Right lobe of liver (tissue), 6 donors: ENCODE measurements around the gene DDX51. TPM values are rescaled to one million over a fixed set of nuclear protein-coding genes. Genes with fewer than 3 reads are reported as not detected.

Experiments used
- ATAC-seq, 4 donors: fragments of 200-7000 bp; cut with Tn5 transposase; one replicate each; pipeline ENCODE4 v1.9.1; 2020; ENCODE audit warnings: mild to moderate bottlenecking in 4 of 4, moderate library complexity in 4 of 4
- DNase-seq, 3 donors: peaks; one replicate each; pipeline ENCODE4 v3.0.0-alpha.2; 2020
- H3K27ac ChIP-seq, 3 donors: fragments of 200-600 bp; one replicate each; pipeline ENCODE4 v1.8.0; 2022
- H3K27me3 ChIP-seq, 2 donors: fragments of 200-600 bp; one replicate each; pipeline ENCODE4 v1.8.0; 2022
- H3K36me3 ChIP-seq, 4 donors: fragments of 200-600 bp; sonication (generic) in 1 of 4; one replicate each; pipeline versions ENCODE4 v1.5.1 to v1.8.0; 2017 to 2022; ENCODE audit warnings: control low read depth in 1 of 4
- H3K4me1 ChIP-seq, 4 donors: fragments of 200-600 bp; sonication (generic) in 1 of 4; one replicate each; pipeline versions ENCODE4 v1.5.1 to v1.8.0; 2017 to 2022; ENCODE audit warnings: control low read depth in 1 of 4
- H3K4me3 ChIP-seq, 3 donors: fragments of 200-600 bp; one replicate each; pipeline ENCODE4 v1.8.0; 2022
- H3K9me3 ChIP-seq, 4 donors: fragments of 200-600 bp; sonication (generic) in 1 of 4; one replicate each; pipeline versions ENCODE4 v1.5.1 to v1.8.0; 2017 to 2022; ENCODE audit warnings: control low read depth in 1 of 4
- POLR2A ChIP-seq: fragments of 450-650 bp; IDR thresholded peaks from one replicate; pipeline ENCODE4 v1.6.1; 2017; ENCODE audit warnings: antibody characterized with exemption, mild to moderate bottlenecking
- WGBS: methylation state at CpG from one replicate; pipeline ENCODE4 v1.1.6; 2018; ENCODE audit warnings: low coverage, low lambda C conversion rate; ENCODE audit not compliant: insufficient coverage; ENCODE audit errors: missing lambda C conversion rate; 5-methylcytosine and 5-hydroxymethylcytosine counted together
- intact Hi-C, 2 donors: fragments of 100-400 bp; cut with DNase I; formaldehyde crosslinking; loops; one replicate each; pipeline versions ENCODE4 v1.11.2 to v1.14.1; 2022
- total RNA-seq, 6 experiments: library from RNA; depleted of rRNA in 2 of 6; stranded (reverse); fragments of >200 nt in 2 of 6; fragmentation: NEBNext Ultra II Directional in 3 of 6; extraction: Animal tissue kit (Norgen Biotek cat#: 25700) in 3 of 6; gene quantifications; one replicate each; pipeline versions ENCODE4 v1.1.0 to v1.2.4, GENCODE V29; 2016 to 2023
- TF ChIP-seq, protein P1 (sequence below), 4 donors: fragments of 200-600 bp in 3 of 4; fragments of 450-650 bp in 1 of 4; IDR thresholded peaks; one replicate each; pipeline versions ENCODE4 v1.5.1 to v1.8.0; 2016 to 2022; ENCODE audit warnings: antibody characterized with exemption in 4 of 4, mild to moderate bottlenecking in 2 of 4
- donor health status: DM: no; HTN: yes; CAD: no.
- donor health status: DM: no; HTN: no; CAD: no.
- donor health status: DM: no; HTN: no; CAD: no.
- donor health status: DM: no; HTN: yes; CAD: no.
- donor health status: DM: no; HTN: yes; CAD: no.

DDX51 gene
- total RNA-seq, 6 experiments from 2014 or later: 4.2 to 9.0 (median 5.2) TPM

DNA sequence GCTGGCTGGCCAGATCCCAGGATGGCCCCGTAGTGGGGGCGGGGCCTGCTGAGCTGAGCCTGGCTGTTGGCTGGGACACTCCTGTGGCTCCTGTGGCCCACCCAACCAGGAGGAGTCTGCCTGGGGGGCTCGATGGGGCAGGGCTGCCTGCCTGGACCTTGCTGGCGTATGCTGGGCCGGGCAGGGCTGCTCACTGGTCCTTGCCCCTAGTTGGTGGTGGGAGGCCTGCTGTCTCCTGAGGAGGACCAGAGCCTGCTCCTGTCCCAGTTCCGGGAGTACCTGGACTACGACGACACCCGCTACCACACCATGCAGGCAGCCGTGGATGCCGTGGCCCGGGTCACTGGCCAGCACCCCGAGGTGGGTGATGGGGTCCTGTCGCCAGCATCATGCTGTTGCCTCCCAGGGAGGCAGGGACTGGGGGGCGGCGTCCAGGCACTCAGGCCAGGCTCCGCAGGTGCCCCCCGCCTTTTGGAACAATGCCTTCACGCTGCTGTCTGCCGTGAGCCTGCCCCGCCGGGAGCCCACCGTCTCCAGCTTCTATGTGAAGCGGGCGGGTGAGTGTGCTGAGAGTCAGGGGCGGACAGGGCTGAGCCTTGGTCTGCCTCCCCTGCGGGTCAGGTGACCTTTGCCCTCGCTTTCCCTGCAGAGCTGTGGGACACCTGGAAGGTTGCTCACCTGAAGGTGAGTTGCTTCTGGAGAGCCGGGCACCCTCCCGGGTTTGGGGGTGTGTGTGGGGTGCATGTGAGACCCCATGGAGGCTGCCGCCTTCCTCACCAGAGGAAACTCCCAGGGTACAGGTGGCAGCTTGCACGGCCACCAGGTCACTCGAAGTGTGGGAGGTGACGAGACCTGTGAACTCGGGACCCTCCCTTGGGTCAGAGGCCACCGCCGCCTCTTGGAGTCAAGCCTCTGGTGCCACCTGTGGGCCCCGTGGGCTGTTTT, 3.6 kb upstream of the DDX51 start:
- H3K36me3 ChIP-seq: peaks cover 0 to 6% (median 0%) of the 10 kb centered on the region in 4 donors
- 87% methylated on average over 3 of the region's 38 CpGs for WGBS
- no peak overlapping the region for H3K4me3 ChIP-seq
- H3K4me1 ChIP-seq: peaks cover 0 to 14% (median 3%) of the 10 kb centered on the region in 4 donors
- no peak for TF ChIP-seq POLR2A
- TF ChIP-seq, protein P1, sequence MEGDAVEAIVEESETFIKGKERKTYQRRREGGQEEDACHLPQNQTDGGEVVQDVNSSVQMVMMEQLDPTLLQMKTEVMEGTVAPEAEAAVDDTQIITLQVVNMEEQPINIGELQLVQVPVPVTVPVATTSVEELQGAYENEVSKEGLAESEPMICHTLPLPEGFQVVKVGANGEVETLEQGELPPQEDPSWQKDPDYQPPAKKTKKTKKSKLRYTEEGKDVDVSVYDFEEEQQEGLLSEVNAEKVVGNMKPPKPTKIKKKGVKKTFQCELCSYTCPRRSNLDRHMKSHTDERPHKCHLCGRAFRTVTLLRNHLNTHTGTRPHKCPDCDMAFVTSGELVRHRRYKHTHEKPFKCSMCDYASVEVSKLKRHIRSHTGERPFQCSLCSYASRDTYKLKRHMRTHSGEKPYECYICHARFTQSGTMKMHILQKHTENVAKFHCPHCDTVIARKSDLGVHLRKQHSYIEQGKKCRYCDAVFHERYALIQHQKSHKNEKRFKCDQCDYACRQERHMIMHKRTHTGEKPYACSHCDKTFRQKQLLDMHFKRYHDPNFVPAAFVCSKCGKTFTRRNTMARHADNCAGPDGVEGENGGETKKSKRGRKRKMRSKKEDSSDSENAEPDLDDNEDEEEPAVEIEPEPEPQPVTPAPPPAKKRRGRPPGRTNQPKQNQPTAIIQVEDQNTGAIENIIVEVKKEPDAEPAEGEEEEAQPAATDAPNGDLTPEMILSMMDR (IDR thresholded peaks at IDR 0.05): no peak
- DNase-seq (peak; percentile 20 to 56 (median 48)), ATAC-seq (no peak)
- no peak overlapping the region for H3K27ac ChIP-seq
- no peaks in the 10 kb centered on the region for H3K27me3 ChIP-seq
- no peaks in the 10 kb centered on the region for H3K9me3 ChIP-seq
- intact Hi-C loops: no loop called here

DNA sequence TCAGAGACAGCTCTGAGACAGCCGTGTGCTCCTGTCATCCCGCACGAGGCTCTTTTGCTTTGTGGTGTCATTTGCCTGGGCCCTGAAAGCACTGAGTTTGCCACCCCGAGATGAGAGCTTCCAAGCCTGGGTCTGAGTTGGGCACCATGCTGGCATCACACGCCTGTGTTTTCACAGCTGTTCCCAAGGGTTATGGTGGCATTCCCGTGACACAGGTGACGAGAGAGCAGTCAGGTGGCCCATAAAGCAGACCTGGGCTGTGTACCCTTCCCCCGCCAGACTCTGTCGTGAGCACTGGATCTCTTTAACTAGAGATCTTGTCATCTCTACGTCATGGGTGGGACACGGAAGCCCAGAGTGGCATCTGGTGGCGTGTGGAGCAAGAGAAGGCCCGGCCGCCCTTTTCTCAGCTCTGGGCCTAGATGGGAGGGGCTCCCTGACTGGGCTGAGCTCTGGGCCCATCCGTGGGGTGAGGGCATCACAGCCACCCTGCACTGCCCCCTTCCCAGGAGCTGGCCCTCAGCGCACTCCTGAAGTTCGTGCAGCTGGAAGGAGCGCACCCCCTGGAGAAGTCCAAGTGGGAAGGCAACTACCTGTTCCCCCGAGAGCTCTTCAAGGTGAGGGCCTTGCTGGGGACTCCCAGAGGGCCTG, 2.8 kb upstream of the DDX51 start:
- no peak overlapping the region for H3K27ac ChIP-seq
- no peak for TF ChIP-seq POLR2A
- TF ChIP-seq, protein P1 (IDR thresholded peaks at IDR 0.05): no peak
- no peak for ATAC-seq
- H3K4me1 ChIP-seq: peaks cover 0 to 14% (median 3%) of the 10 kb centered on the region in 4 donors
- H3K4me3 ChIP-seq: no peak overlapping the region
- H3K36me3 ChIP-seq: peaks cover 0 to 7% (median 0%) of the 10 kb centered on the region in 4 donors
- DNase-seq: peak in 1 of 3 donors; percentile 42
- no peaks in the 10 kb centered on the region for H3K9me3 ChIP-seq
- H3K27me3 ChIP-seq: no peaks in the 10 kb centered on the region
- 80% methylated on average over 1 of the region's 19 CpGs for WGBS
- intact Hi-C loops: no loop called here

DNA sequence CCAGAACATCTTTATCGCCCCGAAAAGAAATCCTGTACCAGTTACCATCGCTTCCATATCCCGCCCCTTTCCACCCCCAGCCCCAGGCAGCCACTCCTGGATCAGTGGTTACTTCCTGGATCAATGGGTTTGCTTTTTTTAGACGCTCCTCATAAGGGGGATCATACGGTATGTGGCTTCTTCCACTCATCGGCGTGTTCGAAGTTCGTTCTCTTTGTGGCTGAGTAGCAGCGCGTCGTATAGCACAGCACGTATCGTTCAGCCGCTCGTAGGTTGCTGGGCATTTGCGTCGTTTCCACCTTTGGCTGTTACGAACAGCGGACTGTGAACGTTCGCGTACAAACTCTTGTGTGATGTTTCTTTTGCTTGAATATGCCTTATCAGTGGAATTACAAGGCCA, 2.0 kb upstream of the DDX51 start:
- Histone ChIP-seq H3K27me3 (no peaks in the 10 kb centered on the region), H3K9me3 (no peaks in the 10 kb centered on the region), H3K36me3 (peaks cover 0 to 15% (median 2%) of the 10 kb centered on the region in 4 donors), H3K4me3 (no peak overlapping the region), H3K27ac (no peak overlapping the region), H3K4me1 (peaks cover 0 to 14% (median 3%) of the 10 kb centered on the region in 4 donors)
- DNase-seq (peak in 1 of 3 donors; percentile 33), ATAC-seq (no peak)
- intact Hi-C loops: no loop called here
- WGBS: 93% methylated on average over 21 of the region's 24 CpGs
- no peak for TF ChIP-seq POLR2A
- TF ChIP-seq, protein P1 (IDR thresholded peaks at IDR 0.05): no peak

DNA sequence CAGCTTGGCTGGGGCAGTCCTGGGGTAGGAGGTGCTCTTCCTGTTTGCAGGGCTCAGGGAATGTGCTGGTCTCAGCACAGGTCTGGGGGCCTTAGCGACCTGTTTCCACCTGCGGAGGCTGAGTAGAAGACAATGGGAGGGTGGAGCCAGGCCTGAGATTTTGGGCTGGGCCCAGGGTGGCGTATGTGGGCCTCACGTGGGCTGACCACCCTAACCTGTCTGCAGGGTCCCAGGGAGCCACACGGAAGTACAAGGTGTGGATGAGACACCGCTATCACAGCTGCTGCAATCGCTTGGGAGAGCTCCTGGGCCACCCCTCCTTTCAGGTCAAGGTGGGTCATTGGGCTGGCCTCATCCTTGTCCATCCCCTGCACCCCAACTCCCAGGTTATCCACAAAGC, 1.2 kb upstream of the DDX51 start:
- Histone ChIP-seq H3K27ac (no peak overlapping the region), H3K4me3 (peak overlapping the region; percentile 98), H3K9me3 (no peaks in the 10 kb centered on the region), H3K27me3 (no peaks in the 10 kb centered on the region), H3K4me1 (peaks cover 0 to 14% (median 3%) of the 10 kb centered on the region in 4 donors), H3K36me3 (peaks cover 0 to 22% (median 4%) of the 10 kb centered on the region in 4 donors)
- TF ChIP-seq POLR2A: no peak
- TF ChIP-seq, protein P1 (IDR thresholded peaks at IDR 0.05): no peak
- WGBS: 50% methylated on average over 1 of the region's 7 CpGs
- intact Hi-C loops: no loop called here
- DNase-seq: peak in 2 of 3 donors; percentile 18 to 43
- ATAC-seq: no peak
